OCI-LY3 (cell line): ENCODE results near the gene GJD2.

ENCODE experiments used
- CTCF ChIP-seq: fragments of 200-600, 300-600 bp; sonication (generic); IDR thresholded peaks from 2 replicates; pipeline ENCODE4 v1.5.1; 2014; ENCODE audit warnings: antibody characterized with exemption, low read length, low read depth
- EZH2phosphoT487 ChIP-seq: fragments of 200-600 bp; shearing (Covaris generic); IDR thresholded peaks from 2 replicates; pipeline ENCODE4 v1.6.1; 2018; ENCODE audit warnings: antibody characterized with exemption, mixed run types, low read depth

DNA sequence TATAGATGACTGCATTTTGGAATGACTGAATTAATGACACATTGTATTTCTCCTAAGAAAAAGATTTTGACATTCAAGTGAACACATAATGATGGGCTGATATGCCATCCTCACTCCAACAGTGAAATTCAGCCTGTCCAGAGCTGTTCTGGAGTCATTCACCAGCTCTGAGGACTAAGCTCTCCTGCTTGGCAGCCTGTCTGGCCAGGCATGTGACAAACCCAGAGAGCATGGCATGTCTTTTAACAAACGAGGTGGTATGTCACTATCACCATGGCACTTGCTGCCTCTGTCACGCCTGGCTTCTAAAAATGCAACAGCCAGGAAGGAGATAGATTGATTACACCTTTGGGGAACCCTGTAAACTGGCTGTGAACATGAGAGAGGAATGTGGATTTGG is 39.1 kb upstream of the GJD2 start:
- TF ChIP-seq CTCF (no peak), EZH2phosphoT487 (no peak)
